K562 (cell line): ENCODE measurements around the gene LMBR1L. TPM values are rescaled to one million over a fixed set of nuclear protein-coding genes. Genes with fewer than 3 reads are reported as not detected.

Experiments
- BCL6 ChIP-seq: fragments of 250-450 bp; sonication (Bioruptor Pico); IDR thresholded peaks from 2 replicates; pipeline ENCODE4 v1.4.0; 2020
- E2F8 ChIP-seq: fragments of 450-650 bp; IDR thresholded peaks from 2 replicates; pipeline ENCODE4 v1.7.1; 2018; ENCODE audit warnings: mild to moderate bottlenecking, low read depth; ENCODE audit not compliant: partially characterized antibody
- FOXA1 ChIP-seq: fragments of 450-650 bp; IDR thresholded peaks from 2 replicates; pipeline ENCODE4 v1.6.1; 2016; ENCODE audit warnings: mild to moderate bottlenecking, borderline replicate concordance
- HBP1 ChIP-seq: fragments of 450-650 bp; formaldehyde crosslinking; IDR thresholded peaks from 2 replicates; pipeline ENCODE4 v1.4.0; 2022; ENCODE audit warnings: missing genetic modification characterization
- HES1 ChIP-seq: fragments of 450-650 bp; IDR thresholded peaks from 2 replicates; pipeline ENCODE4 v1.6.1; 2016; ENCODE audit warnings: low read depth, mild to moderate bottlenecking, moderate library complexity
- MLLT1 ChIP-seq, 2 experiments: fragments of 450-650 bp; IDR thresholded peaks; 2 replicates each; pipeline ENCODE4 v1.6.1; 2016
- NFATC3 ChIP-seq: fragments of 450-650 bp; IDR thresholded peaks from 2 replicates; pipeline ENCODE4 v1.6.1; 2017; ENCODE audit warnings: mild to moderate bottlenecking
- NR1H2 ChIP-seq: sonication (generic); formaldehyde crosslinking; IDR thresholded peaks from 2 replicates; pipeline ENCODE4 v1.4.0; 2020; ENCODE audit warnings: mild to moderate bottlenecking, missing genetic modification reagents
- POU5F1 ChIP-seq: fragments of 150-350 bp; IDR thresholded peaks from 2 replicates; pipeline ENCODE4 v1.6.1; 2014; ENCODE audit warnings: borderline replicate concordance, low read length, low read depth, mild to moderate bottlenecking; ENCODE audit not compliant: partially characterized antibody
- RBBP5 ChIP-seq: fragments of 200-600 bp; sonication (generic); IDR thresholded peaks from 2 replicates; pipeline ENCODE4 v1.6.1; 2012; ENCODE audit warnings: borderline replicate concordance, mild to moderate bottlenecking, low read length, control low read depth, inconsistent platforms; ENCODE audit not compliant: insufficient read depth, poor library complexity, severe bottlenecking
- TBL1XR1 ChIP-seq, 2 experiments: IDR thresholded peaks; 2 replicates each; pipeline ENCODE4 v1.6.1; 2012; ENCODE audit warnings: improper control_type of control experiment in 2 of 2, low read length in 2 of 2, mild to moderate bottlenecking in 1 of 2
- TFAP4 ChIP-seq: sonication (generic); formaldehyde crosslinking; IDR thresholded peaks from 2 replicates; pipeline ENCODE4 v1.8.0; 2022; ENCODE audit warnings: missing genetic modification reagents, mild to moderate bottlenecking, moderate library complexity, borderline replicate concordance
- VEZF1 ChIP-seq: fragments of 200-800 bp; sonication (Bioruptor generic); IDR thresholded peaks from 2 replicates; pipeline ENCODE4 v1.6.1; 2017; ENCODE audit warnings: missing genetic modification characterization, missing compliant biosample characterization
- ZNF589 ChIP-seq: fragments of 200-800 bp; sonication (Bioruptor generic); IDR thresholded peaks from 2 replicates; pipeline ENCODE4 v1.6.1; 2016; ENCODE audit warnings: low read depth, missing genetic modification characterization, missing compliant biosample characterization
- ZNF830 ChIP-seq: fragments of 250-450 bp; sonication (Bioruptor Pico); IDR thresholded peaks from 2 replicates; pipeline ENCODE4 v1.5.0; 2021; ENCODE audit warnings: mild to moderate bottlenecking
- ZZZ3 ChIP-seq: fragments of 450-650 bp; IDR thresholded peaks from 2 replicates; pipeline ENCODE4 v1.6.1; 2016; ENCODE audit warnings: antibody characterized with exemption, mild to moderate bottlenecking, moderate library complexity
- polyA plus RNA-seq, 8 experiments: library from polyadenylated mRNA; depleted of rRNA in 4 of 8; stranded (reverse) in 5 of 8; unstranded in 3 of 8; fragments of >200 nt; fragmentation: Nextera tagmentation in 2 of 8; fragmentation: Illumina TruSeq in 1 of 8; extraction: Ambion mirVana in 2 of 8; extraction: Trizol in 1 of 8; gene quantifications; 2 replicates each; pipeline versions ENCODE4 v1.2.1 to v1.2.3, GENCODE V29; 2011 to 2014; ENCODE audit warnings: inconsistent platforms in 1 of 8, missing spikeins in 1 of 8
- total RNA-seq, 7 experiments: library from RNA; depleted of rRNA in 6 of 7; stranded (reverse); fragments of >200 nt in 6 of 7; fragmentation: Illumina TruSeq in 2 of 7; extraction: Trizol in 2 of 7; gene quantifications; 2 replicates each; pipeline versions ENCODE4 v1.2.1 to v1.2.3, GENCODE V29; 2011 to 2021; ENCODE audit warnings: low replicate concordance in 1 of 7

Gene LMBR1L
- total and polyA plus RNA-seq, 9 of the 15 experiments (the other 6 are each of a cell fraction or from before 2014, with no cell fraction given), result 2.5 to 57.0 (median 31.1) TPM

GRCh38 chr12:49092086-49092815 lies 18.4 kb downstream of the LMBR1L start (continued):
- TF ChIP-seq VEZF1 (peak; percentile 85), ZNF830 (CRISPR knock-in tag) (no peak), NR1H2 (CRISPR knock-in tag) (no peak), TFAP4 (CRISPR knock-in tag) (peak; percentile 95), POU5F1 (peak; percentile 20), RBBP5 (peak; percentile 58), FOXA1 (no peak), HBP1 (no peak), E2F8 (peak; percentile 81), HES1 (peak; percentile 76), NFATC3 (no peak), ZZZ3 (no peak), BCL6 (CRISPR knock-in tag) (no peak), ZNF589 (CRISPR knock-in tag) (peak; percentile 74; the same call in 1 of the 2 replicates), MLLT1 (IDR thresholded peaks at IDR 0.05) (peak; percentile 50 to 83; a peak in 2 of 4 replicates), TBL1XR1 (IDR thresholded peaks at IDR 0.05; ENCODE audit: low read length in 2 of 2) (peak; percentile 78 to 81; a peak in 3 of 4 replicates)
